Type B pancreatic cell (in vitro differentiated cells): ENCODE data around the gene SCAPER. TPM values are rescaled to one million over a fixed set of nuclear protein-coding genes. Genes with fewer than 3 reads are reported as not detected.
A peak's percentile ranks its signal among the peaks of the same experiment; 100 is the strongest.

ENCODE experiments used
- DNase-seq: peaks from one replicate; pipeline ENCODE4 v3.0.0; 2021; ENCODE audit warnings: mixed read lengths; ENCODE audit not compliant: unreplicated experiment; ENCODE audit errors: extremely low spot score
- H3K27ac Mint-ChIP-seq: 2 replicates; pipeline ENCODE4 v1.8.0; 2021; ENCODE audit warnings: mild to moderate bottlenecking, mixed read lengths
- H3K27me3 Mint-ChIP-seq: 2 replicates; pipeline ENCODE4 v1.8.0; 2021; ENCODE audit warnings: mixed read lengths
- H3K36me3 Mint-ChIP-seq: 2 replicates; pipeline ENCODE4 v1.8.0; 2021; ENCODE audit warnings: mixed read lengths
- H3K4me1 Mint-ChIP-seq: one replicate; pipeline ENCODE4 v1.8.0; 2021; ENCODE audit warnings: mixed read lengths; ENCODE audit not compliant: unreplicated experiment
- H3K4me3 Mint-ChIP-seq: 2 replicates; pipeline ENCODE4 v1.8.0; 2021; ENCODE audit warnings: mild to moderate bottlenecking, mixed read lengths
- H3K9me3 Mint-ChIP-seq: 2 replicates; pipeline ENCODE4 v1.8.0; 2021; ENCODE audit warnings: mixed read lengths
- total RNA-seq: library from RNA; stranded (reverse); gene quantifications from 2 replicates; pipeline ENCODE4 v1.2.1, GENCODE V29; 2021; ENCODE audit warnings: low replicate concordance
- TF ChIP-seq, protein P1 (sequence below): fragments of 200-600 bp; sonication (generic); conservative IDR thresholded peaks from 2 replicates; pipeline ENCODE4 v1.5.0; 2021; ENCODE audit warnings: antibody characterized with exemption, mild to moderate bottlenecking

The SCAPER gene
- total RNA-seq, 1 donor from 2014 or later, result 26.6 TPM

DNA sequence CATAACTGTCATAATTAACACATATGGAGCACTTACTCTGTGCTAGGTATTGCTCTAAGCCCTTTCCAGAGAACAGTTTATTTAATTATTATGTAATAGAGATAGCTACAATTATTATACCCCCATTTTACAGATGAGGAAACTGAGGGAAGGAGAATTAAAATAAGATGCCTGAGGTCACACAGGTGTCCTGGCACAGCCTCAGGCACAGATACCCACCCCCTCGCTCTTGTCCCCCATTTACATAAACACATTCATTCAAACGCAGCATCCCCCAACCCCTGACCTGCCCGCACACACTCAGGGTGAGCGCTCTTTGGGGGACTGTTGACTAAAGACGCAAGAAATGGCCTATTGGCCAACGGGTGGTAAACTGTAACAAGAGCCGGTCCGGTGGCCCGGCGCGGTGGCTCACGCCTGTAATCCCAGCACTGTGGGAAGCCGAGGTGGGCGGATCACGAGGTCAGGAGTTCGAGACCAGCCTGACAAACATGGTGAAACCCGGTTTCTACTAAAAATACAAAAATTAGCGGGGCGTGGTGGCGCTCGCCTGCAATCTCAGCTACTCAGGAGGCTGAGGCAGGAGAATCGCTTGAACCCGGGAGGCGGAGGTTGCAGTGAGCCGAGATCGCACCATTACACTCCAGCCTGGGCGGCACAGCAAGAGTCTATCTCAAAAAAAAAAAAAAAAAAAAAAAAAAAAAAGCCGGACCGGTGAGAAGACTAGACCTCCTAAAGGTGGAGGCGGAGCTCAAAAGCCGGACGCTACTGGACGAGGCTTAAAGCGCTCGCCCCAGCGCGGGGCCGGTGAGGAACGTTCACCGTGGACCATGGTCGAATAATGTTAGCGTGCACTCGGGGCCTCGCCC, 570.5 kb downstream of the SCAPER start:
- Mint-ChIP-seq H3K4me1 (peaks cover 29% of the 10 kb centered on the region), H3K27ac (peak overlapping the region; percentile 79), H3K9me3 (peaks cover 5% of the 10 kb centered on the region), H3K27me3 (peaks cover 75% of the 10 kb centered on the region), H3K4me3 (peak overlapping the region; percentile 82), H3K36me3 (peaks cover 7% of the 10 kb centered on the region)
- DNase-seq, result no peak
- TF ChIP-seq, protein P1, sequence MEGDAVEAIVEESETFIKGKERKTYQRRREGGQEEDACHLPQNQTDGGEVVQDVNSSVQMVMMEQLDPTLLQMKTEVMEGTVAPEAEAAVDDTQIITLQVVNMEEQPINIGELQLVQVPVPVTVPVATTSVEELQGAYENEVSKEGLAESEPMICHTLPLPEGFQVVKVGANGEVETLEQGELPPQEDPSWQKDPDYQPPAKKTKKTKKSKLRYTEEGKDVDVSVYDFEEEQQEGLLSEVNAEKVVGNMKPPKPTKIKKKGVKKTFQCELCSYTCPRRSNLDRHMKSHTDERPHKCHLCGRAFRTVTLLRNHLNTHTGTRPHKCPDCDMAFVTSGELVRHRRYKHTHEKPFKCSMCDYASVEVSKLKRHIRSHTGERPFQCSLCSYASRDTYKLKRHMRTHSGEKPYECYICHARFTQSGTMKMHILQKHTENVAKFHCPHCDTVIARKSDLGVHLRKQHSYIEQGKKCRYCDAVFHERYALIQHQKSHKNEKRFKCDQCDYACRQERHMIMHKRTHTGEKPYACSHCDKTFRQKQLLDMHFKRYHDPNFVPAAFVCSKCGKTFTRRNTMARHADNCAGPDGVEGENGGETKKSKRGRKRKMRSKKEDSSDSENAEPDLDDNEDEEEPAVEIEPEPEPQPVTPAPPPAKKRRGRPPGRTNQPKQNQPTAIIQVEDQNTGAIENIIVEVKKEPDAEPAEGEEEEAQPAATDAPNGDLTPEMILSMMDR, result no peak

GRCh38 chr15:76333720-76334437, 571.3 kb downstream of the SCAPER start:
- Mint-ChIP-seq H3K9me3 (peaks cover 5% of the 10 kb centered on the region), H3K4me3 (peak overlapping the region; percentile 33), H3K36me3 (peaks cover 7% of the 10 kb centered on the region), H3K27ac (peak overlapping the region; percentile 3), H3K4me1 (peaks cover 29% of the 10 kb centered on the region), H3K27me3 (peaks cover 75% of the 10 kb centered on the region)
- TF ChIP-seq, protein P1, result peak; percentile 46
- no peak for DNase-seq

DNA sequence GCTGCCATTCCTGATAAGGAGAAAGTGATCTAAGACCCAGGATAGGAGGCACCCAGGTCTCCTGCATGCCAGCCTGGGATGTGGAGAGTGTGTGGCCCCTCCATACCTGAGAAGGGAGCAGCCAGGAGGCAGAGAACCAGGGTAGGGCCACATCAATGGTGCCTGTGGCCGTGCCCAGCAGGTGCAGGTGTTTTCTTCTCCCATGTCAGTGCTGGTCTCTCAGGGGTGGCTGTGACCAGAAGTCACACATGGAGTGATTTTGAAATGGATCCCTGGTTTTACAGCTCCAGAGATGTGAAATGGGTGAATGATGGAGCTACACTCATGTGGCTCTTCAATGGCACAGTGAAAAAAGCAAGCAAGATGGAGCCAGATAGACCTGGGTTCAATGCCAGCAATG, 571.8 kb downstream of the SCAPER start:
- no peak overlapping the region for H3K27ac Mint-ChIP-seq

GRCh38 chr15:76332796-76333195, 572.3 kb downstream of the SCAPER start:
- TF ChIP-seq, protein P1, result no peak
- no peak for DNase-seq
- H3K9me3 Mint-ChIP-seq, result peaks cover 5% of the 10 kb centered on the region
- H3K27ac Mint-ChIP-seq, result no peak overlapping the region
- H3K4me1 Mint-ChIP-seq, result peaks cover 24% of the 10 kb centered on the region
- H3K27me3 Mint-ChIP-seq, result peaks cover 77% of the 10 kb centered on the region
- H3K36me3 Mint-ChIP-seq, result peaks cover 3% of the 10 kb centered on the region
- no peak overlapping the region for H3K4me3 Mint-ChIP-seq

More for the DNA sequence above, 571.8 kb downstream of the SCAPER start:
- DNase-seq, result no peak
- peaks cover 24% of the 10 kb centered on the region for H3K4me1 Mint-ChIP-seq
- peaks cover 3% of the 10 kb centered on the region for H3K36me3 Mint-ChIP-seq
- H3K4me3 Mint-ChIP-seq, result no peak overlapping the region
- peaks cover 72% of the 10 kb centered on the region for H3K27me3 Mint-ChIP-seq
- H3K9me3 Mint-ChIP-seq, result peaks cover 5% of the 10 kb centered on the region
- TF ChIP-seq, protein P1, result no peak

DNA sequence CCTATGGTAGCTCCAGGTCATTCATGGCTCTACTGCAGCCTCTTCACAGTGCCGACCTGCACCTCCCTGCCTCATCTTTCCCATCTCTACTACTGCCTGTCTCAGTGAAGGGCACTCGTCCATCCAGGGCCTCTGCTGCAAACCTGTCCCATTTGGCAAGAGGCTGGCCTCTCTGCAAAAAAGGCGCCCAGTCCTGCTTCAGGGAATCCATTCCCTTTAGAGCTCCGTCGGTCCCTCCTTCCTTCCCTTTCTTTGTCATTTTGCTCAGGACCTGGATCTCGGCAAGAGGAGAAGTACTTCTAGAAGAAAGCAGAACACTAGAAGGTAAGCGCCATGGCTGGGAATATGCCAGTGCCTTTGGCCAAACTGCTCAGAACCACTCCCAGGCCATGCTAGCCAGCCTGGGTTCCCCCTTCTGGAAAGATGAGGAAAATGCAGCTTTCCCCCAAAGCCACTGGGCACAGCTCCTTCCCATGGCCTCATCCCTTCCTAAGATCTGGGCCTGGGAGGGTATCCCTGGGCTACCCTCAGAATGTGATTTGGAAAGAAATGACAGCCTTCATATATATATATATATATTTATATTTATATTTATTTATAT, 575.0 kb downstream of the SCAPER start:
- TF ChIP-seq, protein P1, result peak; percentile 69
- H3K27me3 Mint-ChIP-seq, result peaks cover 60% of the 10 kb centered on the region

More for the DNA sequence above, 575.0 kb downstream of the SCAPER start:
- peaks cover 3% of the 10 kb centered on the region for H3K36me3 Mint-ChIP-seq
- no peak overlapping the region for H3K4me3 Mint-ChIP-seq
- peaks cover 8% of the 10 kb centered on the region for H3K4me1 Mint-ChIP-seq
- no peak overlapping the region for H3K27ac Mint-ChIP-seq
- H3K9me3 Mint-ChIP-seq, result peaks cover 5% of the 10 kb centered on the region
- no peak for DNase-seq
